Measurements from ENCODE around the gene SDSL. TPM values are rescaled to one million over a fixed set of nuclear protein-coding genes. Genes with fewer than 3 reads are reported as not detected.
A peak's percentile ranks its signal among the peaks of the same experiment; 100 is the strongest.

The SDSL gene
- polyA plus RNA-seq, 1 donor (not counting 4 experiments of a cell fraction or from before 2014, with no cell fraction given), result 1.9 TPM

DNA sequence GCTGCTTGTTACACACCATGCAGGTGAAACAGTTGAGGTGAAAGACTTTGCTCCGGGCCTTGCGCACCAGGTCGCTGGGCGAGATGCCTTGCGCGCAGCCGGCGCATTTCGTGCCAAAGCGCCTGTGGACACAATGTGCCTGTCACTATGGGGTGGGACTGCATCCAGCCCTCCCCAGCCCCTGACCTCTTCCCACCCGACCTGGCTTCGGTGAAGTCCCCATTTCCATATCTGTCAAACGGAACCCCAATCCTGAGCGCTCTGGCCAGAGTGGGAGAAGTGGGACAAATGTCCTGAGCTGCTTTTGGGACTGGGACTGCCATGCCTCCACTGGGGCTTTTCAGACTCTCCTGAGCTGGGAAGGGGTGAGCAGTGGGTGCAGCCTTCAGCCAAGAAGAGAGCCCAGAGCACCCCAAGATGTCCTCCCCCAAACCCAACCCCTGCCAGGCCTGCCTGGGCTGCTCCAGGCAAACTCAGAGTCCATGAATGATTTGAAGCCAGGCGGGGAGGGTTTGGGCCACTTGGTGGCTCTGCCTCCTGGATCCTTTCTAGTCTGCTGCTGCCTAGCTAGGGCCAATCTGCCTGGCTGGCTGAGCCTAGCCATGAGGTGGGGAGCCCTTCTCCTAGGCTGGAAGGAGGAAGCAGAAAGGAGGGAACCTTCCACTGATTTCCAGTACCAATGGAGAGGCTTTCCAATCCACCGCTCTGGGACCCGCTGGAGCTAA, 47.2 kb downstream of the SDSL start:
- Histone ChIP-seq H3K79me2 (ENCODE audit: control insufficient read depth, insufficient read depth, low read length) (no peaks in the 10 kb centered on the region), H3K9ac (ENCODE audit: control insufficient read depth, extremely low read depth, insufficient read depth, low read length) (no peak overlapping the region), H3K27me3 (ENCODE audit: control insufficient read depth, extremely low read depth, insufficient read depth, low read length) (peaks cover 100% of the 10 kb centered on the region), H3K4me2 (ENCODE audit: control insufficient read depth, extremely low read depth, insufficient read depth, low read depth, low read length) (no peak overlapping the region), H3K36me3 (ENCODE audit: control insufficient read depth in 2 of 2, extremely low read depth in 1 of 2, insufficient read depth in 2 of 2, low read length in 2 of 2) (no peaks in the 10 kb centered on the region), H3K9me3 (ENCODE audit: control insufficient read depth, low read depth, low read length) (no peaks in the 10 kb centered on the region), H3K9me1 (ENCODE audit: control insufficient read depth, extremely low read depth, insufficient read depth, low read length) (no peaks in the 10 kb centered on the region), H3K4me1 (ENCODE audit: control insufficient read depth, extremely low read depth, insufficient read depth, low read length) (peaks cover 11% of the 10 kb centered on the region), H2AFZ (ENCODE audit: control insufficient read depth, low read length) (no peak overlapping the region), H4K20me1 (ENCODE audit: control insufficient read depth, extremely low read depth, insufficient read depth, low read length) (no peaks in the 10 kb centered on the region), H3K27ac (ENCODE audit: control insufficient read depth, insufficient read depth, low read length) (no peak overlapping the region), H3K4me3 (ENCODE audit: control insufficient read depth in 2 of 3, extremely low read depth in 1 of 3, insufficient read depth in 2 of 3, low read depth in 1 of 3, low read length in 3 of 3) (no peak overlapping the region)
- FAIRE-seq, result no peak
- no peak for DNase-seq (ENCODE audit: low read depth, low spot score)
- TF ChIP-seq, protein P1, sequence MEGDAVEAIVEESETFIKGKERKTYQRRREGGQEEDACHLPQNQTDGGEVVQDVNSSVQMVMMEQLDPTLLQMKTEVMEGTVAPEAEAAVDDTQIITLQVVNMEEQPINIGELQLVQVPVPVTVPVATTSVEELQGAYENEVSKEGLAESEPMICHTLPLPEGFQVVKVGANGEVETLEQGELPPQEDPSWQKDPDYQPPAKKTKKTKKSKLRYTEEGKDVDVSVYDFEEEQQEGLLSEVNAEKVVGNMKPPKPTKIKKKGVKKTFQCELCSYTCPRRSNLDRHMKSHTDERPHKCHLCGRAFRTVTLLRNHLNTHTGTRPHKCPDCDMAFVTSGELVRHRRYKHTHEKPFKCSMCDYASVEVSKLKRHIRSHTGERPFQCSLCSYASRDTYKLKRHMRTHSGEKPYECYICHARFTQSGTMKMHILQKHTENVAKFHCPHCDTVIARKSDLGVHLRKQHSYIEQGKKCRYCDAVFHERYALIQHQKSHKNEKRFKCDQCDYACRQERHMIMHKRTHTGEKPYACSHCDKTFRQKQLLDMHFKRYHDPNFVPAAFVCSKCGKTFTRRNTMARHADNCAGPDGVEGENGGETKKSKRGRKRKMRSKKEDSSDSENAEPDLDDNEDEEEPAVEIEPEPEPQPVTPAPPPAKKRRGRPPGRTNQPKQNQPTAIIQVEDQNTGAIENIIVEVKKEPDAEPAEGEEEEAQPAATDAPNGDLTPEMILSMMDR (optimal IDR thresholded peaks at IDR 0.05 in 1 of 3, IDR thresholded peaks at IDR 0.05 in 1 of 3, conservative IDR thresholded peaks at IDR 0.05 in 1 of 3; ENCODE audit: extremely low read depth in 1 of 3, insufficient read depth in 2 of 3, low read length in 3 of 3), result no peak
- no peak for TF ChIP-seq EZH2 (IDR thresholded peaks at IDR 0.05; ENCODE audit: low read length)
- dilution Hi-C loops (cut with MboI; ENCODE audit: extremely low pct_ligation_motif_present, low sequenced_read_pairs), result no loop called here

DNA sequence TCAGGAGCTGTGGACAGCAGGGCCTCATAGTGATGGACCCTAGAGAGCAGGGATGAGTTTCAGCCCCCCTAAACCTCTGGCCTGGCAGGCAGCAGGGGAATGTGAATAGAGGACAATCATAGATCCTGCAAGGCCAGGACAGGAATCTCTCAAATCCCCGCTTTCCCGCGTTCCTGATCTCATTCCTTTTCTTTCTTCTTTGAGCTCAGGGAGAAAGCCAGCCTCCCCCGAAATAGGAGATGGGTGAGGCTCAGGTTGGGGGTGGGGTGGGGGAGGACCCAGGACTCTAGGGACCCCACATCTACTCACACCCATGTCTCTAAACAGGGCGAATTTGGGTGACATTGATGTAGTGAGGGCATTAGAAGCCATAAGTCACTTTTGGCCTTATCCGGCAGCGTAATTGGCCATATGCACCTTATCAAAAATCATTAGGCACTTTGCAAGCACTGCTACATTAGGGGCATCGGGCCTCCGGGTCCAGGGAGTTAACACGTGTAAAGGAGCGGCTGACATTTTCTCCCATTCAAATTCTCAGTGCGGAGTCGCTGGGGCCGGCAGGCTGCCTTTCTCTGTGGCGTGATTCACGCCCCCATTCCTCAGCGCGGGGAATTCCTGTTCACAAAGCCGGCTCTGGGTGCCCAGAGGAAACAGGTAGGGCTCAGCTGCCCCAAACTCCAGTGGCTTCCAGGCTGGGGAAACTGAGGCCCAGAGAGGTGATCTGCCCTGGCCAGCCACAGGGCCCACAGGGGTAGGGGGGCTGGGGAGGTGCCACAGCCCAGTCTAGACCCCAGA, 48.0 kb downstream of the SDSL start:
- dilution Hi-C loops (cut with MboI; ENCODE audit: extremely low pct_ligation_motif_present, low sequenced_read_pairs), result no loop called here
- FAIRE-seq, result no peak

More for the DNA sequence above, 48.0 kb downstream of the SDSL start:
- Histone ChIP-seq H3K9ac (ENCODE audit: control insufficient read depth, extremely low read depth, insufficient read depth, low read length) (no peak overlapping the region), H3K4me1 (ENCODE audit: control insufficient read depth, extremely low read depth, insufficient read depth, low read length) (peaks cover 11% of the 10 kb centered on the region), H3K9me1 (ENCODE audit: control insufficient read depth, extremely low read depth, insufficient read depth, low read length) (no peaks in the 10 kb centered on the region), H2AFZ (ENCODE audit: control insufficient read depth, low read length) (no peak overlapping the region), H3K9me3 (ENCODE audit: control insufficient read depth, low read depth, low read length) (no peaks in the 10 kb centered on the region), H3K27ac (ENCODE audit: control insufficient read depth, insufficient read depth, low read length) (no peak overlapping the region), H3K4me2 (ENCODE audit: control insufficient read depth, extremely low read depth, insufficient read depth, low read depth, low read length) (no peak overlapping the region), H4K20me1 (ENCODE audit: control insufficient read depth, extremely low read depth, insufficient read depth, low read length) (no peaks in the 10 kb centered on the region), H3K27me3 (ENCODE audit: control insufficient read depth, extremely low read depth, insufficient read depth, low read length) (peaks cover 100% of the 10 kb centered on the region), H3K36me3 (ENCODE audit: control insufficient read depth in 2 of 2, extremely low read depth in 1 of 2, insufficient read depth in 2 of 2, low read length in 2 of 2) (no peaks in the 10 kb centered on the region), H3K4me3 (ENCODE audit: control insufficient read depth in 2 of 3, extremely low read depth in 1 of 3, insufficient read depth in 2 of 3, low read depth in 1 of 3, low read length in 3 of 3) (no peak overlapping the region), H3K79me2 (ENCODE audit: control insufficient read depth, insufficient read depth, low read length) (no peaks in the 10 kb centered on the region)
- TF ChIP-seq EZH2 (IDR thresholded peaks at IDR 0.05; ENCODE audit: low read length), result peak; percentile 46
- TF ChIP-seq, protein P1 (optimal IDR thresholded peaks at IDR 0.05 in 1 of 3, IDR thresholded peaks at IDR 0.05 in 1 of 3, conservative IDR thresholded peaks at IDR 0.05 in 1 of 3; ENCODE audit: extremely low read depth in 1 of 3, insufficient read depth in 2 of 3, low read length in 3 of 3), result no peak
- DNase-seq (ENCODE audit: low read depth, low spot score), result no peak
